Left ventricle myocardium inferior (tissue), 1 donor: ENCODE data around the gene PHKB. TPM values are rescaled to one million over a fixed set of nuclear protein-coding genes. Genes with fewer than 3 reads are reported as not detected.

Experiments used
- DNase-seq: peaks from one replicate; pipeline ENCODE4 v3.0.0-alpha.2; 2020
- H3K27ac ChIP-seq: fragments of 200-600 bp; replicated peaks from 2 replicates; pipeline ENCODE4 v1.8.0; 2021
- H3K27me3 ChIP-seq: fragments of 200-600 bp; 2 replicates; pipeline ENCODE4 v1.8.0; 2021; ENCODE audit warnings: low read depth
- H3K36me3 ChIP-seq: fragments of 200-600 bp; 2 replicates; pipeline ENCODE4 v1.8.0; 2021
- H3K4me1 ChIP-seq: fragments of 200-600 bp; 2 replicates; pipeline ENCODE4 v1.8.0; 2021
- H3K4me3 ChIP-seq: fragments of 200-600 bp; 2 replicates; pipeline ENCODE4 v1.8.0; 2021; ENCODE audit warnings: mild to moderate bottlenecking, moderate library complexity
- H3K9me3 ChIP-seq: fragments of 200-600 bp; replicated peaks from 2 replicates; pipeline ENCODE4 v1.8.0; 2021
- intact Hi-C: fragments of 100-400 bp; cut with micrococcal nuclease; formaldehyde crosslinking; loops from one replicate; pipeline ENCODE4 v1.11.0; 2022
- total RNA-seq: library from RNA; stranded (reverse); fragmentation: NEBNext Ultra II Directional; extraction: Animal tissue kit (Norgen Biotek cat#: 25700); gene quantifications from one replicate; pipeline ENCODE4 v1.2.1, GENCODE V29; 2021
- TF ChIP-seq, protein P1 (sequence below): fragments of 200-600 bp; IDR thresholded peaks from 2 replicates; pipeline ENCODE4 v1.8.0; 2021; ENCODE audit warnings: antibody characterized with exemption, mild to moderate bottlenecking, borderline replicate concordance
- donor health status: DM: no; HTN: yes; CAD: no; lungs with severe emphysema.

Gene PHKB
- total RNA-seq, 1 donor from 2014 or later, result 63.2 TPM

DNA sequence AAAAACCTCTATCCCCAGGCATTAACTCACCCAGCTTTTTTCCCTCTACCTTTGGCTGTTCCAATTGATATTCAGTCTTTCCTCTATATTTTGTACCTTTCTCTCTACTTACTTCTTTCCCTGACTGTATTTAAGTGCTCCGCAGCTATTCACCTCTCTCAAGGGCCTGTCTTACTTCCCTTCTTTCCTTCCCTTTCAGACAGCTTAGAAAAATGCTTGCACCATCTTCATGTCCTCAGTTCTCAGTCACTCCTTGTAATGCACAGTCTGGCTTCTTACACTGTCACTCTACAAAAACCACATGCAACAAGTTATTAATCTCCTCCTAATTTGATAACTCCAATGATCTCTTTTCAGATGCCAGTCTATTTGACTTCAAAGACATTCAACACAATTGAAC lies 163.4 kb downstream of the PHKB start:
- peaks cover 4% of the 10 kb centered on the region for H3K9me3 ChIP-seq
- peaks cover 6% of the 10 kb centered on the region for H3K36me3 ChIP-seq
- no peak overlapping the region for H3K4me3 ChIP-seq
- TF ChIP-seq, protein P1, sequence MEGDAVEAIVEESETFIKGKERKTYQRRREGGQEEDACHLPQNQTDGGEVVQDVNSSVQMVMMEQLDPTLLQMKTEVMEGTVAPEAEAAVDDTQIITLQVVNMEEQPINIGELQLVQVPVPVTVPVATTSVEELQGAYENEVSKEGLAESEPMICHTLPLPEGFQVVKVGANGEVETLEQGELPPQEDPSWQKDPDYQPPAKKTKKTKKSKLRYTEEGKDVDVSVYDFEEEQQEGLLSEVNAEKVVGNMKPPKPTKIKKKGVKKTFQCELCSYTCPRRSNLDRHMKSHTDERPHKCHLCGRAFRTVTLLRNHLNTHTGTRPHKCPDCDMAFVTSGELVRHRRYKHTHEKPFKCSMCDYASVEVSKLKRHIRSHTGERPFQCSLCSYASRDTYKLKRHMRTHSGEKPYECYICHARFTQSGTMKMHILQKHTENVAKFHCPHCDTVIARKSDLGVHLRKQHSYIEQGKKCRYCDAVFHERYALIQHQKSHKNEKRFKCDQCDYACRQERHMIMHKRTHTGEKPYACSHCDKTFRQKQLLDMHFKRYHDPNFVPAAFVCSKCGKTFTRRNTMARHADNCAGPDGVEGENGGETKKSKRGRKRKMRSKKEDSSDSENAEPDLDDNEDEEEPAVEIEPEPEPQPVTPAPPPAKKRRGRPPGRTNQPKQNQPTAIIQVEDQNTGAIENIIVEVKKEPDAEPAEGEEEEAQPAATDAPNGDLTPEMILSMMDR, result no peak
- DNase-seq, result no peak
- intact Hi-C loops, result no loop called here
- H3K4me1 ChIP-seq, result peaks cover 7% of the 10 kb centered on the region
- no peak overlapping the region for H3K27ac ChIP-seq
- no peaks in the 10 kb centered on the region for H3K27me3 ChIP-seq

DNA sequence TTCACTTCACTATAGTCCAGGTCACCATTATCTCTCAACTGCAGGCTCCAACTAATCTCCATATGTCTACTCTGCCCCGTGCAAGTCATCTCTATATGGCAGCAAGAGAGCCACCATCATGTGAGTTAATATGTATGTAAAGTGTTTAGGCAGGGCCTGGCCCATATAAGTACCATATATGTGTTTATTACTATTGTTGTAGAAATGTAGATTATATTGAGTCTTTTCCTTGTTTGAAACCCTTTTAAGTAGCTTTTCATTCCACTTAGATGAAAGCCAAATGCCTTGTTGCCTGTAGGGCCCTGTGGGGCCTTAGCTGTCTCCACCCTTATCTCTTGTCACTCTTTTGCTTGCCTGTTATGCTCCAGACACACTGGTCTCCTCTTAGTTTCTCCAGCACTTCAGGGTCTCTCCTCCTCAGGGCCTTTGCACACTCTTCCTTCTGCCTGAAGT lies 164.0 kb downstream of the PHKB start:
- Histone ChIP-seq H3K9me3 (peaks cover 4% of the 10 kb centered on the region), H3K4me3 (no peak overlapping the region), H3K27ac (no peak overlapping the region), H3K4me1 (peaks cover 2% of the 10 kb centered on the region), H3K27me3 (no peaks in the 10 kb centered on the region), H3K36me3 (peaks cover 6% of the 10 kb centered on the region)
- no peak for DNase-seq
- intact Hi-C loops, result no loop called here
- TF ChIP-seq, protein P1, result no peak

DNA sequence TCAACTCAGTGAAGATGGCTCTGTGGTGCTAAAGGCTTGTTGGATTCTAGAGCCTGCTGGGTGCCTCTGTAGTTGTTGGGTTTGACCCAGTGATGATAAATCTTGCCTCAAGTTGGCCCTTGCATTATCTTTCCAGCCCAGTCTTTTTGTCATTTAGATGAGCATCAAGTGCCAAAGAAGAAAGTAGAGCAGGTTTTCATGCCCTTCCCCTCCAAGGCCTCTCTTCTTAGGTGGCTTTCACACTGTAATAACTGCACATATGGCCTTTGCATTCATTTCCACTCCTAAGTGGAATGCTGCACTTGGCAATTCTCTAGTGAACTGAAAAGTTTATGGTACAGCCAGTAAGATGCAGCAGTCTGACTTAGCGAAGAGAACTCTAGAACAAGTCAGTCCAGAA lies 165.1 kb downstream of the PHKB start:
- peaks cover 9% of the 10 kb centered on the region for H3K36me3 ChIP-seq
- no peak overlapping the region for H3K4me3 ChIP-seq
- DNase-seq, result no peak
- H3K27ac ChIP-seq, result no peak overlapping the region
- no peaks in the 10 kb centered on the region for H3K27me3 ChIP-seq
- intact Hi-C loops, result no loop called here
- H3K4me1 ChIP-seq, result no peaks in the 10 kb centered on the region
- TF ChIP-seq, protein P1, result no peak
- H3K9me3 ChIP-seq, result peaks cover 4% of the 10 kb centered on the region

DNA sequence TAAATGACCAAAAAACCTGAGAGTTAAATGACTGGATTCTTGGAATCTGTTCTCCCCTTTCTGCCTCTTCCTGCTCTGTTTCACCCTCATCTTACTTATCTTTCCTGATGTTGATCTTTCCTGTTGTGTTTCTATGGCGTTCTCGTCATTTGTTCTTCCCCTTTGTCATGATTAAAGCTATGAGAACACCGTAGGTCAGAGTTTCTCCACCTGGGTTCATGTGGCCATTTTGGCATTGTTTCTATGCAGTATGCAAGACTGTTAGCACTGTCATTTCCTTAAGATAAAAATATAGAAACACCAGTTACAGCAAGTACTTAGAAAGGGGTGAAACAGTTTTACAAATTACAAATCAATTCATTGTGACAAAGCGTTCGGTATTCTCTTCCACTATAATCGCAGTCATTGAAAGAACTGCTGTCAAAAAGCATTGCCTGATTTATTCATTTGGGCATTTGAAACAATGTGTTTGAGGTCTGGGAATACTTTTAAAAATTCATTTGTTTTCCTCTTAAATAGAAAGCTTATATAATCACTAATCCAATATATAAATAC lies 166.0 kb downstream of the PHKB start:
- TF ChIP-seq, protein P1, result no peak
- intact Hi-C loops, result no loop called here

DNA sequence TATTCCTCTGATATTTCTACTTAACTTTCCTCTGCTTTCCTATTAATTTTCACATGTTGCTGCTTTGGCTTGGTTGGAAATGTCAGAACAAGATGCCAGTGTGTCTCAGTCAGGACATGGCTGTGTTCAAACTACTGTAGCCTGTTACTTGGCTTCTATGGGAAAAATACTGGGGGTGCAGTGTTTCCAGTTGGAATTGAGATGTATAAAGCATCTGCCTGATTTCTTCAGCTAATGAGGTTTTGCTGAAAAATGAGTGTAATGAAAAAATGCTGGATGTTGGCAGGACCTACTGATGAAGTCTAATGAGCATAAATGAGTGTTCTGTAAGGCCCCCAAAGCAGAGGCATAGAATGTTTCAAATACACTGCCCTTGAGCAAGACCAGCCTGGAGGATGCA lies 166.6 kb downstream of the PHKB start:
- Histone ChIP-seq H3K27ac (no peak overlapping the region), H3K27me3 (no peaks in the 10 kb centered on the region), H3K36me3 (peaks cover 9% of the 10 kb centered on the region), H3K4me3 (no peak overlapping the region), H3K4me1 (peaks cover 6% of the 10 kb centered on the region), H3K9me3 (peaks cover 4% of the 10 kb centered on the region)
- intact Hi-C loops, result no loop called here
- DNase-seq, result no peak
- TF ChIP-seq, protein P1, result no peak

More for the DNA sequence above, 166.0 kb downstream of the PHKB start:
- peaks cover under 1% of the 10 kb centered on the region for H3K4me1 ChIP-seq
- no peak for DNase-seq
- peaks cover 9% of the 10 kb centered on the region for H3K36me3 ChIP-seq
- no peaks in the 10 kb centered on the region for H3K27me3 ChIP-seq
- H3K4me3 ChIP-seq, result no peak overlapping the region
- H3K9me3 ChIP-seq, result peaks cover 4% of the 10 kb centered on the region
- no peak overlapping the region for H3K27ac ChIP-seq
